ENCODE data around the gene RNF17.
"Not testable (repeated sequence)": the region's sequence is repeated elsewhere in the genome, so short reads cannot be mapped to it uniquely, and the experiment has no call there.

The RNF17 gene

DNA sequence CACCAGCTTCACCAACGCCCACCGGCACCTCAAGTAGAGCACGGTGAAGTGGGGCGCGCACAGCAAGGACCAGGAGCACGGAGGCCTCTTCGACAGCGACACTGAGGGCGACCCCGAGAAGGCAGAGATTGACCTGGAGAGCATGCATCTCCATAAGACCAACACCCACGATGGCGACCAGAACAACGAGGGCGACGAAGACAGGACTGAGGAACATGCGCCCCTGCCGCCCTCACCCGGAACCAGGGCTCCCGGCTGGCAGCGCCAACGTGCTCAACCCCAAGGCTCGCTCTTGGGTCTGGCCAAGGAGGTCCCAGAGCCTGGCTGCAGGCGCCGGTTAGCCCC, 18.5 kb upstream of the RNF17 start:
- no peak for DNase-seq (ENCODE audit: low read depth in 2 of 2)

DNA sequence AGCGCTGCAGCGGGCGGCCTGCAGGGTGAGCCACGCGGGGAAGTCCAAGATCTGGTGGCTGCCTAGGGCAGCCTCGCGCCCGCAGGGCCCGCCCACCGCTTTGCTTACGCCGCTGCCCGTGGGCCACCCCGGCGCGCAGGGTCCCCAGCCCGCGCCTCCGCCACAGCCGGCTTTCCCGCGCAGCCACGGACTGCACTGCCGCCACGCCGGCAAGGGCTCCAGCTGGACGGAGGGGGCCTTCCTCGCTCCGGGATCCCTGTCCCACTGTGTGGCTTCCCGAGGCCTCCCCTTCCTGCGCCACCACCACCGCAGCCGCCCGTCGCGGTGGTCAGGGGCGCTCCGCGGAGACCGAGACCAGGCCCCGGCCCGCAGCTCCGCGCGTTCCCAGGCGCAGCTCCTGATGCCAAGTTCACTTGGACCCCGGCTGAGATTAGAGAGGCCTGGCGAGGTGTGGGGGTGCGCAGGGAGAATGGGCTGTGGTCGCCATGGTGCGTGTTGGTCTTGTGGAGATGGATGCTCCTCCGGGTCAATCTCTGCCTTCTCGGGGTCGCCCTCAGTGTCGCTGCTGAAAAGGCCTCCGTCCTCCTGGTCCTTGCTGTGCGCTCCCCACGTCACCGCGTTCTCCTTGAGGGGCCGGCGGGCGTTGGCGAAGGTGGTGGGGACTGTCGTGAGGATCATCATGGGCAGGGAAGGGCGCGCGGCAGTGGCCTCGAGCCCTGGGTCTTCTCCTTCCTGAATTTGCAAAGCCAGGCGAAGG, 17.9 kb upstream of the RNF17 start:
- no peak for DNase-seq (ENCODE audit: low read depth in 2 of 2)

GRCh38 chr13:24746618-24747247, 17.2 kb upstream of the RNF17 start:
- DNase-seq (ENCODE audit: low read depth in 2 of 2), result peak in 1 of 2 donors; percentile 6

DNA sequence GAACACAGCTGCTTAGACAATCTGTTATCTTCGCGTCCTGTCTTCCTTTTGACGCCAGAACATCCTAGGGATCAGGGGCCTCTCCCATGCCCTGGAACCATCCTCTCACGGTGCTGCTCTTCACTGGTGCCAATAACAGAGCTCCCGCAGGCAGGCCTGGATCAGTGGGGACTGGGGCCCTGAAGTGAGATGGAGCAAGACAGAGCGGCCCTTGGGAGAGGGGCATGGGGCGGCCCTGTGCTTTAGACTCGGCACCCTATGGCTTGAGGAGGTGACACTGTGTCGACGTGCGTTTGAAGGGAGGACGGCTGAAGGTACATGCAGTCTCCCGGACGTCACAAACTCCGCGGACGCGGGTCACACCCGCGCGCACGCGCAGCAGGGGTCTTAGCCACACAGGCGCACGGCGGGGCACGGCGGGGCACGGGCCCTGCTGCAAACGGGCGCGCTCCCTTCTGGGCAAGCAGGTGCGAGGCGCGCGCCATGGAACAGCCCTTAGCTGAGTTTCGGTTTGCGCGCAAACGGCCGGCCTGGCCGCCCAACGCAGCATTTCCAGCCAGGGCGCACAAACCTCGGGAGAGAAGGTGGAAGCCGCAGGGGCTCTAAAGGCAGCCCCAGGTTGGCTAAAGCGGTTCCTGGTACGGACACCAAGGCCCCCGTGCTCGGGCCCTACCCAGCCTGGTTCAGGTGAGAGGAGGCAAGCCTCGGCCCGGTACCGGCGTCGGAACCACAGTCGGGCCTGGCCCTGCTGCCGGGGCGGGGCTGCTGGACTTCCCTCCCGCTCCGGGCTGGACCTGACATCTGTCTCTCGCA, 16.5 kb upstream of the RNF17 start:
- DNase-seq (ENCODE audit: low read depth in 2 of 2), result peak; percentile 5 to 11

- no peak for DNase-seq (ENCODE audit: low read depth in 2 of 2)
Measured at GRCh38 chr13:24748061-24748400, 15.9 kb upstream of the RNF17 start.

GRCh38 chr13:24759197-24759596, 4.8 kb upstream of the RNF17 start:
- no peak for DNase-seq (ENCODE audit: low read depth in 2 of 2)

GRCh38 chr13:24764276-24764630, 284 bp downstream of the RNF17 start:
- no peak for DNase-seq (ENCODE audit: low read depth in 2 of 2)

- DNase-seq (ENCODE audit: low read depth in 2 of 2), result no peak
Measured at GRCh38 chr13:24777171-24777570, 13.2 kb downstream of the RNF17 start.

- no peak for DNase-seq (ENCODE audit: low read depth in 2 of 2)
Measured at GRCh38 chr13:24784319-24784718, 20.4 kb downstream of the RNF17 start.

DNA sequence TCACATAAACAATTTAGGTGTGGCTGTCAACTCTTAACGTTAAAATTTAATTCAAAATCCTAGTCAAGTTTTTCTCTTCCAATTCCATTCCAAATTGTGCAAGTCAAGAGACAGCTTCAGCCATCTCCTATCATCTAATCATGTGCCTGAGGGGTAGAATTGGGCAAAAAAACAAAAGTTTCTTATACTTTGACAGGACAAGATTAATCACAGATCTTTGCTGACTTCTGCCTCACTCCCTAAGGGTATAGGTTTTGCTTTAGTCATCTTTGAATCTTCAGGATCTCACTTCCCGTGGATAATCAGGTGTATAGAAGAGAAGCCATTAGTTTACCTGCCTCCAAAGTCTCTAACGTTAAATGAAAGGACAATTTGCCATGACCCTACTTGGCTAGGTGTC, 24.6 kb downstream of the RNF17 start:
- no peak for DNase-seq (ENCODE audit: low read depth in 2 of 2)

GRCh38 chr13:24802074-24802473, 38.1 kb downstream of the RNF17 start:
- no peak for DNase-seq (ENCODE audit: low read depth in 2 of 2)

GRCh38 chr13:24821207-24821606, 57.2 kb downstream of the RNF17 start:
- no peak for DNase-seq (ENCODE audit: low read depth in 2 of 2)

DNA sequence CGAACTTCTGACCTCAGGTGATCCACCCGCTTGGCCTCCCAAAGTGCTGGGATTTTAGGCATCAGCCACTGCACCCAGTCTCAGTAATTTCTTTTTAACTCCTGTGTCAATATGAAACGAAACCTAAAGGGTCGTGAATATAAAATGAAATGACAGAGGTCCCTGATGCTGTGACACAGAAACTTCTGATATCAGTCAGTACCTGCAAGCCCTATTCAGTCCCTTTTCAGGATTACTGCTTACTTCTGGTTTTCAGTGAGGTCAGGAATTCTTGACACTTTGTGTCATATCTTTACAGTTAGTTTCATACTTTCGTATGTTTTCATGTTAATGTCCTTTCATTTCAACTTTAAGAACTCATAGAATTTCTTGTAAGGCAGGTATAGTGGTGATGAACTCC, 58.7 kb downstream of the RNF17 start:
- DNase-seq (ENCODE audit: low read depth in 2 of 2), result no peak

- not testable (repeated sequence) for DNase-seq (ENCODE audit: low read depth in 2 of 2)
Measured at GRCh38 chr13:24823122-24823710, 59.2 kb downstream of the RNF17 start.

DNA sequence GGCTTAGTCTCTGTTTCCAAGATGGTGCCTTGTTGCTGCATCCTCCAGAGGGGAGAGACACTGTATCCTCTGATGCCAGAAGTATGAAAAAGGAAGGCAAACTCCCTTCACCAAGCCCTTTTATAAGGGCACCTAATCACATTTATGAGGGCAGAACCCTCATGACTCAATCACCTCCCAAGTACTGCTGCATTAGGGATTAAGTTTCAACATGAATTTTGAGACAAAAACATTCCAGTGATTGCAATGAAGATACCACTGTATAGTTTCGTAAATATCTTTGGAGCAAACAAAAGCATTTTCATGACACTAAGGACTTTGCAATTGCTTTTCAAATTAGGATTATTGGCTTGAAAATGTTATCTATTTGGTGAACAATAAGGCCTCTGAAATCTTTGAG, 63.8 kb downstream of the RNF17 start:
- DNase-seq (ENCODE audit: low read depth in 2 of 2), result no peak

DNA sequence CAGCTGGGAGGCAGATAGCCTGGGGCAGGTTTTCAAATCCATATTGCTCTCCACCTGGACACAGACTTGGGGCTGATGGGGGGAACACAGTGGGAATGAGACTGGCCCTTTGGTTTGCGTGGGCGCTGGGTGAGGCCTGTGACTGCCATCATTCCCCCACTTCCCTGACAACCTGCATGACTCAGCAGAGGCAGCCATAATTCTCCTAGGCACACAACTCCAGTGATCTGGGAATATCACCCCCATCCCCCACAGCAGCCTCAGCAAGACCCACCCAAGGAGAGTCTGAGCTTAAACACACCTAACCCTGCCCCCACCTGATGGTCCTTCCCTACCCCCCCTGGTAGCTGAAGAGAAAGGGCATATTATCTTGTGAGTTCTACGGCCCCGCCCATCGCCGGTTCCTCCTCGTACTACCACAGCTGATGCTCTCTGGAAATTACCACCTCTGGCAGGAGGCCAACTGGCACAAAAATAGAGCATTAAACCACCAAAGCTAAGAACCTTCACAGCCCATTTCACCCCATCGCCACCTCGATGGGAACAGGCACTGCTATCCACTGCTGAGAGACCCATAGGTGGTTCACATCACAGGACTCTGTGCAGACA, 71.0 kb downstream of the RNF17 start:
- DNase-seq (ENCODE audit: low read depth in 2 of 2), result no peak

DNA sequence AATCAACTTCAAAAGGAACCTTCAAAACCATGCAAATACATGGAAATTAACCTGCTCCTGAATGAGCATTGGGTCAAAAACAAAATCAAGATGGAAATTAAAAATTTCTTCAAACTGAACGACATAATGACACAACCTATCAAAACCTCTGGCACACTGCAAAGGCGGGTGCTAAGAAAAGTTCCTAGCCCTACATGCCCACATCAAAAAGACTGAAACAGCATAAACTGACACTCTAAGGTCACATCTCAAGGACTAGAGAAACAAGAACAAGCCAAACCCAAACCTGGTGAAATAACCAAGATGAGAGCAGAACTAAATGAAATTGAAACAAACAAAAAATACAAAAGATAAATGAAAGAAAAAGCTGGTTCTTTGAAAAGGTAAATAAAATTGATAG, 73.6 kb downstream of the RNF17 start:
- not testable (repeated sequence) for DNase-seq (ENCODE audit: low read depth in 2 of 2)

DNA sequence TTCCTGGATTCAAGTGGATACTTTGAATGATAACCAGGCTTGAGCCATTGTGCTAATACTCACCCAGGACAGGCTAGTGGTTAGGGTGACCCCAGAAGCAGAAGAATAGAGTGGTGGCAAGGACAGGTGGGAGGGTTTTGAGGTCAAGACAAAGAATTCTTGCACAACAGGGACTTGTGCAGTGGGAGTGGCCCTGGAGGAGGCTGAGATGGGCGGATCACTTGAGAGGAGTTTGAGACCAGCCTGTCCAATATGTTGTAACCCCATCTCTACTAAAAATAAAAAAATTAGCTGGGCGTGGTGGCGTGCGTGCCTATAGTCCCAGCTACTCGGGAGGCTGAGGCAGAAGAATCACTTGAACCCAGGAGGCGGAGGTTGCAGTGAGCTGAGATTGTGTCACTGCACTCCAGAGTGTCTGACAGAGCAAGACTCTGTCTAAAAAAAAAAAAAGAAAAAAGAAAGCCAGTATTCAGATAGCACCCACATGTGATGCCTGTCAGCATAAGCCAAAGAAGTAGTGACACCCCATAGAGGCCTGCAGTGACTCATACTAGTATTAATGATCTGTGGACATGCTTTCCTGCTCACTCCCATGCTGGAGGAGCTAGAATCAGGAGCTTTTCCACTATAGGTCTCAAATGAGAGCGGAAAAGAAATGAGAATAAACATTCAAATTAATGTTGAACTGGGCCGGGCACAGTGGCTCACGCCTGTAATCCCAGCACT, 78.7 kb downstream of the RNF17 start:
- DNase-seq (ENCODE audit: low read depth in 2 of 2), result no peak

DNA sequence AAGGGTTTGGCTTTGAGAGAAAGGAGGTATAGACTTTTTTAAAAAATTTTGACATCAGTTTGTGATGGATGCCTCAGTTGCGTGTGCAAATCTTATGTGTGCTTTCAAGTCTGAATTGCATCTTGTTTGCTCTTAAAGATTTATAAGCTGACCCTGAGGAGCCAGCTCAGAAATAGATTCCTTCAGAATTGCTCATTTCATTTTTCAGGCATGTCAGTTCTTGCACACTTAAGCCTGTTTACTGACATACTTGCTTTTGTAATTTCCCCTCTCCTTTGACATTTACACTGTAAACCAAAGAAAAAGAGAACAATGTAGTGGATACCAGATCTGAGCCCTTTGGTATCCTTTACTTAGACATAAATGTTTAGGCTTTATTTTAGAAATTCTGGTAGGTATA, 87.6 kb downstream of the RNF17 start:
- no peak for DNase-seq (ENCODE audit: low read depth in 2 of 2)

DNA sequence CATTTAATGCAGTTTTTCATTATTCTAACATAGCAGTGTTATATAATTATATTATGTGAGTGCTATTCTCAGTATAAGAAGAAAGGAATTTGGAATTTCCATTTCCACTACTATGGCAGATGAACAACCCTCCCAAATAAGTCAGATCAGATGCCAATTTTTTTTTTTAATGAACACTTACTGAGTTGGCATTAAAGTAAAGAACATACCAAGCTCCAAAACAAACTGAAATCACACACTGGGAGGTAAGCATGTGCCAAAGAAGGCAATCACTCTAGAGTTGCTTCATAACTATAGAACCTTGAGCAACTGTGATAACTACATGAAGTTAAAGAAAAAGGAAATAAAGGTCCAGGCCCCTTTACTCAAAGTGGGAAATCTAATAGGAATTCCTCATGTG, 90.3 kb downstream of the RNF17 start:
- DNase-seq (ENCODE audit: low read depth in 2 of 2), result no peak

- DNase-seq (ENCODE audit: low read depth in 2 of 2), result no peak
Measured at GRCh38 chr13:24858953-24859352, 95.0 kb downstream of the RNF17 start.

GRCh38 chr13:24860770-24861169, 96.8 kb downstream of the RNF17 start:
- no peak for DNase-seq (ENCODE audit: low read depth in 2 of 2)

All from stimulated activated CD4-positive, alpha-beta T cell treated with anti-CD3 and anti-CD28 coated beads, Interleukin-15, amount 100 ng/mL, for 48 hours (primary cell).